Trophoblast cell (in vitro differentiated cells and primary cell): ENCODE results near the gene SRR.

Experiments
- DNase-seq, 2 donors: peaks; one replicate each; pipeline ENCODE4 v3.0.0-alpha.2; 2016
- H2AFZ ChIP-seq: 2 replicates; pipeline ENCODE4 v1.6.1; 2013; ENCODE audit warnings: low read length, moderate library complexity, mild to moderate bottlenecking; ENCODE audit not compliant: insufficient read depth, poor library complexity
- H2AK5ac ChIP-seq: 2 replicates; pipeline ENCODE4 v1.6.1; 2013; ENCODE audit warnings: mild to moderate bottlenecking, low read length
- H2BK120ac ChIP-seq: 2 replicates; pipeline ENCODE4 v1.6.1; 2013; ENCODE audit warnings: low read length, mild to moderate bottlenecking, moderate library complexity; ENCODE audit not compliant: insufficient read depth, poor library complexity
- H2BK12ac ChIP-seq: 2 replicates; pipeline ENCODE4 v1.6.1; 2013; ENCODE audit warnings: mild to moderate bottlenecking, low read length, moderate library complexity
- H2BK5ac ChIP-seq: 2 replicates; pipeline ENCODE4 v1.6.1; 2013; ENCODE audit warnings: low read length, low read depth, moderate library complexity, mild to moderate bottlenecking; ENCODE audit not compliant: poor library complexity
- H3K14ac ChIP-seq: 2 replicates; pipeline ENCODE4 v1.6.1; 2013; ENCODE audit warnings: mild to moderate bottlenecking, low read length
- H3K18ac ChIP-seq: 2 replicates; pipeline ENCODE4 v1.6.1; 2013; ENCODE audit warnings: mild to moderate bottlenecking, low read length
- H3K23ac ChIP-seq: 2 replicates; pipeline ENCODE4 v1.6.1; 2013; ENCODE audit warnings: low read length
- H3K27ac ChIP-seq: 2 replicates; pipeline ENCODE4 v1.5.1; 2013; ENCODE audit warnings: low read depth, mild to moderate bottlenecking, inconsistent platforms, low read length, moderate library complexity
- H3K27me3 ChIP-seq: 2 replicates; pipeline ENCODE4 v1.6.1; 2013; ENCODE audit warnings: inconsistent platforms, mild to moderate bottlenecking, low read length, moderate library complexity; ENCODE audit not compliant: insufficient read depth
- H3K36me3 ChIP-seq, 2 experiments: 1 replicate in 1 of 2; 2 replicates in 1 of 2; pipeline ENCODE4 v1.6.1; 2013; ENCODE audit warnings: low read length in 2 of 2, mild to moderate bottlenecking in 2 of 2, moderate library complexity in 1 of 2; ENCODE audit not compliant: insufficient read depth in 2 of 2, control insufficient read depth in 1 of 2
- H3K4ac ChIP-seq: 2 replicates; pipeline ENCODE4 v1.6.1; 2013; ENCODE audit warnings: low read depth, mild to moderate bottlenecking, low read length, moderate library complexity
- H3K4me1 ChIP-seq, 2 experiments: 1 replicate in 1 of 2; 2 replicates in 1 of 2; pipeline ENCODE4 v1.6.1; 2013; ENCODE audit warnings: low read length in 2 of 2, mild to moderate bottlenecking in 2 of 2, moderate library complexity in 1 of 2; ENCODE audit not compliant: insufficient read depth in 2 of 2, control insufficient read depth in 1 of 2
- H3K4me2 ChIP-seq: 2 replicates; pipeline ENCODE4 v1.6.1; 2013; ENCODE audit warnings: inconsistent platforms, mild to moderate bottlenecking, low read length, moderate library complexity
- H3K4me3 ChIP-seq: 2 replicates; pipeline ENCODE4 v1.5.1; 2013; ENCODE audit warnings: mild to moderate bottlenecking, low read depth, low read length, inconsistent platforms
- H3K79me1 ChIP-seq: one replicate; pipeline ENCODE4 v1.6.1; 2013; ENCODE audit warnings: low read length
- H3K79me2 ChIP-seq: 2 replicates; pipeline ENCODE4 v1.6.1; 2013; ENCODE audit warnings: low read length, mild to moderate bottlenecking; ENCODE audit not compliant: control insufficient read depth, insufficient read depth, poor library complexity
- H3K9ac ChIP-seq: 2 replicates; pipeline ENCODE4 v1.6.1; 2013; ENCODE audit warnings: mild to moderate bottlenecking, low read length
- H3K9me3 ChIP-seq: 2 replicates; pipeline ENCODE4 v1.6.1; 2013; ENCODE audit warnings: low read depth, mild to moderate bottlenecking, control low read depth, inconsistent platforms, low read length; ENCODE audit not compliant: insufficient read depth
- H4K12ac ChIP-seq: 2 replicates; pipeline ENCODE4 v1.6.1; 2013; ENCODE audit warnings: low read depth, mild to moderate bottlenecking, low read length, moderate library complexity
- H4K8ac ChIP-seq: 2 replicates; pipeline ENCODE4 v1.6.1; 2013; ENCODE audit warnings: low read depth, mild to moderate bottlenecking, low read length, moderate library complexity
- H4K91ac ChIP-seq: one replicate; pipeline ENCODE4 v1.6.1; 2013; ENCODE audit warnings: low read depth, mild to moderate bottlenecking, low read length, moderate library complexity
- WGBS: extraction: QIAGEN DNeasy Blood & Tissue Kit; methylation state at CpG from one replicate; pipeline ENCODE4 v1.1.7; 2013; ENCODE audit warnings: missing lambda C conversion rate; ENCODE audit not compliant: insufficient read length, insufficient coverage; ENCODE audit errors: extremely low coverage; 5-methylcytosine and 5-hydroxymethylcytosine counted together

SRR gene

DNA sequence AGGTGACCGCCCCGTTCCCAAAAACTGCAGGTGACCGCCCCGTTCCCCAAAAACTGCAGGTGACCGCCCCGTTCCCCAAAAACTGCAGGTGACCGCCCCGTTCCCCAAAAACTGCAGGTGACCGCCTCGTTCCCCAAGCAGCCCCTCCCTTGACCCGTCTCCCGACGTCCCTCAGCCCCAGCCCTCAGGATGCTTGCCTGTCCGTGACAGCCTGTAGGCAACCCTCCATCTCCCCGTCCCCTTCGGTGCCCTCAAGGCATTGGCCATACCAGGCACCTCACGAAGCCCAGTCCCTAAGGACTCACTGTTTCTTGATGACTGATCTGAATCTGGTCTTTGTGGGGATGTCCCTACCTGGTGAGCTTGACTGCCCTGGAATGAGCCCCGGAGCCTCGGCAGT, 58.7 kb downstream of the SRR start:
- no peak overlapping the region for H3K23ac ChIP-seq
- H4K91ac ChIP-seq = no peak overlapping the region
- H3K18ac ChIP-seq = no peak overlapping the region
- WGBS = no CpG with 5 or more reads among the region's 19 CpGs
- H2AK5ac ChIP-seq = no peak overlapping the region
- no peaks in the 10 kb centered on the region for H3K4me1 ChIP-seq
- peaks cover 54 to 68% of the 10 kb centered on the region in 2 experiments for H3K36me3 ChIP-seq
- no peaks in the 10 kb centered on the region for H3K27me3 ChIP-seq
- H4K12ac ChIP-seq = no peak overlapping the region
- H3K9me3 ChIP-seq = peaks cover 1% of the 10 kb centered on the region
- H4K8ac ChIP-seq = no peak overlapping the region
- H3K79me1 ChIP-seq = no peaks in the 10 kb centered on the region
- H3K4me3 ChIP-seq = no peak overlapping the region
- H3K4ac ChIP-seq = no peak overlapping the region
- H3K27ac ChIP-seq = no peak overlapping the region
- no peak overlapping the region for H3K9ac ChIP-seq
- no peaks in the 10 kb centered on the region for H3K79me2 ChIP-seq
- no peak overlapping the region for H2BK120ac ChIP-seq
- H3K4me2 ChIP-seq = no peak overlapping the region
- H2BK12ac ChIP-seq = no peak overlapping the region
- no peak for DNase-seq
- no peak overlapping the region for H2AFZ ChIP-seq
- H2BK5ac ChIP-seq = no peak overlapping the region
- no peak overlapping the region for H3K14ac ChIP-seq

DNA sequence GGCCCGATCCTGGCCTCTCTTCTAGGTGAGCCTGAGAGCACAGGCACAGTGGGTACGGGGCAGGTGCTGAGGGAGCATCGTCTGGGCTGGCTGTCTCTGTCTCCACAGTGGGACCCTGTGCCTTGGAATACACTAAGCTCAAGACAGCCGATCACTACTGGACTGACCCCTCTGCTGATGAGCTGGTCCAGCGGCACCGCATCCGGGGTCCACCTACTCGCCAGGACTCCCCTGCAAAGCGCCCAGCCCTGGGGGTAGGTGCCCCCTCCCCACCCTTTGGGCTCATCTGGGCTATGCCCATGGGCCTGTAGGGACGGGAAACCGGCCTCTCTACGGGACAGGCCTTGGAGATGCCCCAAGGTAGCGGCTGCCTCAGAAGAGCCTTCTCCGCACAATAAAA, 59.1 kb downstream of the SRR start:
- H3K18ac ChIP-seq = no peak overlapping the region
- no peak overlapping the region for H3K23ac ChIP-seq
- H4K12ac ChIP-seq = no peak overlapping the region
- no peak overlapping the region for H2AFZ ChIP-seq
- H3K4me1 ChIP-seq = no peaks in the 10 kb centered on the region
- no peak overlapping the region for H3K4me2 ChIP-seq
- H4K8ac ChIP-seq = no peak overlapping the region
- H3K9ac ChIP-seq = no peak overlapping the region
- no peak overlapping the region for H2BK12ac ChIP-seq
- no peak overlapping the region for H3K27ac ChIP-seq
- no peak for DNase-seq
- peaks cover 52 to 69% of the 10 kb centered on the region in 2 experiments for H3K36me3 ChIP-seq
- no peak overlapping the region for H3K4me3 ChIP-seq
- no peak overlapping the region for H2AK5ac ChIP-seq
- peaks cover 1% of the 10 kb centered on the region for H3K9me3 ChIP-seq
- H3K79me2 ChIP-seq = no peaks in the 10 kb centered on the region
- H3K14ac ChIP-seq = no peak overlapping the region
- no peaks in the 10 kb centered on the region for H3K79me1 ChIP-seq
- H4K91ac ChIP-seq = no peak overlapping the region
- no peaks in the 10 kb centered on the region for H3K27me3 ChIP-seq
- no peak overlapping the region for H2BK5ac ChIP-seq
- no peak overlapping the region for H2BK120ac ChIP-seq
- no CpG with 5 or more reads among the region's 14 CpGs for WGBS
- H3K4ac ChIP-seq = no peak overlapping the region

DNA sequence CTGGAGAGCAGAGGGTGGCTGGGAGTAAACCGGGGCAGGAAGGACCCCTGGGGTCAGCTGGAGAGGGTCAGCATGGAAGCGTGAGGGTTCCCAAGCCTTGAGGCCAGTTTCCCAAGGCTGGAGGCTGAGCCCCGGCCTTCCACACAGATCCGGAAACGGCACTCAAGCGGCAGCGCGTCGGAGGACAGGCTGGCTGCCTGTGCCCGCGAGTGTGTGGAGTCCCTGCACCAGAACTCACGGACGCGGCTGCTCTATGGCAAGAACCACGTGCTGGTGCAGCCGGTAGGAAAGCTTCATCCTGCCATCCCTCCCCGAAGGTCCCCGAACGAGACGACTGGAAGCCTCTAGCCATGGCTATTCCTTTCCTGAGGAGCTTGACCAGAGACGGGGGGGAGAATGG, 59.6 kb downstream of the SRR start:
- no peak for DNase-seq
- H3K36me3 ChIP-seq = peaks cover 53 to 67% of the 10 kb centered on the region in 2 experiments
- H4K91ac ChIP-seq = no peak overlapping the region
- H2AK5ac ChIP-seq = no peak overlapping the region
- no peak overlapping the region for H3K4me2 ChIP-seq
- H4K12ac ChIP-seq = no peak overlapping the region
- H2BK120ac ChIP-seq = no peak overlapping the region
- H3K4ac ChIP-seq = no peak overlapping the region
- no peaks in the 10 kb centered on the region for H3K79me2 ChIP-seq
- no peaks in the 10 kb centered on the region for H3K79me1 ChIP-seq
- no peak overlapping the region for H2AFZ ChIP-seq
- no CpG with 5 or more reads among the region's 21 CpGs for WGBS
- H3K4me3 ChIP-seq = no peak overlapping the region
- no peak overlapping the region for H3K14ac ChIP-seq
- H3K27ac ChIP-seq = no peak overlapping the region
- H3K4me1 ChIP-seq = no peaks in the 10 kb centered on the region
- no peaks in the 10 kb centered on the region for H3K27me3 ChIP-seq
- no peak overlapping the region for H2BK5ac ChIP-seq
- no peak overlapping the region for H3K23ac ChIP-seq
- H3K9me3 ChIP-seq = peaks cover 1% of the 10 kb centered on the region
- H3K9ac ChIP-seq = no peak overlapping the region
- H4K8ac ChIP-seq = no peak overlapping the region
- no peak overlapping the region for H2BK12ac ChIP-seq
- no peak overlapping the region for H3K18ac ChIP-seq

DNA sequence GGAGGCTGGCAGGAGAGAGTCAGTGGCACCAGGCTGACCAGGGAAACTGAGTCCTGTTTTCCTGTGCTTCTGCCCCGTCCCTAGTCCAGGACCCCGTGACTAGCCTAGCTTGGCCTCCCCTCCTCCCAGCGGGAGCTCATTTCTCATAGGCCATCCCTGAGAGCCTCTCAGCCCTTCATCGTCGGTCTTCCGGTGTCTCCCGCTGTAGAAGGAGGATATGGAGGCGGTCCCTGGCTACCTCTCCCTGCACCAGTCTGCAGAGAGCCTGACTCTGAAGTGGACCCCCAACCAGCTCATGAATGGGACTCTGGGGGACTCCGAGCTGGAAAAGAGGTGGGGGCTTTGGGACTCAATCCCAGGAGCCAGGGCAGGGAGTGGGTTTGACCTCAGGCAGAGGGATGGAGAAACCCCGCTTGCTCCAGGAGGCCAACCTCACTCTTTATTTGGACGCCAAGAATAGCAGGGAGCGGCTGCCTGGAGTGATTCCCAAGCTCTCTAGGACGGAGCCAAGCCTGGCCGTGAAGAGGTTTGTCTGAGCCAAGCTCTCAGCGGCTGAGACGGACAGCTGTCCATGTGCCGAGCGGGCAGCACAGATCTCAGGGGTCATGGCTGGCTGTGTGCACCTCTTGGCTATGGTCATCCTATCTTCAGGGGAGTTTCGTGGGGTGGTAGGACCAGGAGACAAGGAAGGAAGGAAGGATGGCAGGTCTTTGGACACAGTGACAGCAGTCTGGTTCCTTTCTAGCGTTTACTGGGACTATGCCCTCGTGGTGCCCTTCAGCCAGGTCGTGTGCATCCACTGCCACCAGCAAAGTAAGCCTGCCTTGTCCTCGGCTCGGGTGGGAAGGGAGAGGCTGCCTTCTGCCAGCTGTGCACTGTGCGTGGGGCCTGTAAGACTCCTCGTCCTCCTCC, 60.4 kb downstream of the SRR start:
- H3K36me3 ChIP-seq = peaks cover 56 to 67% of the 10 kb centered on the region in 2 experiments
- no CpG with 5 or more reads among the region's 26 CpGs for WGBS
- no peaks in the 10 kb centered on the region for H3K79me2 ChIP-seq
- H2AFZ ChIP-seq = no peak overlapping the region
- H3K27me3 ChIP-seq = no peaks in the 10 kb centered on the region
- no peak overlapping the region for H2BK5ac ChIP-seq
- no peaks in the 10 kb centered on the region for H3K79me1 ChIP-seq
- H3K4ac ChIP-seq = no peak overlapping the region
- H3K14ac ChIP-seq = no peak overlapping the region
- no peak overlapping the region for H2BK120ac ChIP-seq
- no peak overlapping the region for H4K8ac ChIP-seq
- no peak overlapping the region for H3K4me3 ChIP-seq
- H3K4me1 ChIP-seq = no peaks in the 10 kb centered on the region
- no peak overlapping the region for H3K18ac ChIP-seq
- no peak for DNase-seq
- H4K91ac ChIP-seq = no peak overlapping the region
- H3K23ac ChIP-seq = no peak overlapping the region
- H3K4me2 ChIP-seq = no peak overlapping the region
- no peak overlapping the region for H2AK5ac ChIP-seq
- no peak overlapping the region for H2BK12ac ChIP-seq
- H3K9ac ChIP-seq = no peak overlapping the region
- H3K27ac ChIP-seq = no peak overlapping the region
- H3K9me3 ChIP-seq = peaks cover 1% of the 10 kb centered on the region
- no peak overlapping the region for H4K12ac ChIP-seq
